Fibroblast of the aortic adventitia (primary cell): ENCODE measurements around the gene MIGA1. TPM values are rescaled to one million over a fixed set of nuclear protein-coding genes. Genes with fewer than 3 reads are reported as not detected.
"Not testable (repeated sequence)": the region's sequence is repeated elsewhere in the genome, so short reads cannot be mapped to it uniquely, and the experiment has no call there.

Experiments
- DNase-seq: peaks from one replicate; pipeline ENCODE4 v3.0.0-alpha.2; 2010; ENCODE audit warnings: low read depth
- H3K4me3 ChIP-seq: 2 replicates; pipeline ENCODE4 v1.5.1; 2011; ENCODE audit warnings: low read depth, mild to moderate bottlenecking, control low read depth, low read length, moderate library complexity
- total RNA-seq: library from RNA; depleted of rRNA; stranded (reverse); fragments of >200 nt; gene quantifications from 2 replicates; pipeline ENCODE4 v1.2.3, GENCODE V29; 2012; ENCODE audit warnings: low replicate concordance
- TF ChIP-seq, protein P1 (sequence below): IDR thresholded peaks from 2 replicates; pipeline ENCODE4 v1.5.1; 2011; ENCODE audit warnings: mild to moderate bottlenecking, low read length, control low read depth, inconsistent platforms; ENCODE audit not compliant: insufficient read depth

MIGA1 gene
- total RNA-seq, 1 donor, result 19.3 TPM

DNA sequence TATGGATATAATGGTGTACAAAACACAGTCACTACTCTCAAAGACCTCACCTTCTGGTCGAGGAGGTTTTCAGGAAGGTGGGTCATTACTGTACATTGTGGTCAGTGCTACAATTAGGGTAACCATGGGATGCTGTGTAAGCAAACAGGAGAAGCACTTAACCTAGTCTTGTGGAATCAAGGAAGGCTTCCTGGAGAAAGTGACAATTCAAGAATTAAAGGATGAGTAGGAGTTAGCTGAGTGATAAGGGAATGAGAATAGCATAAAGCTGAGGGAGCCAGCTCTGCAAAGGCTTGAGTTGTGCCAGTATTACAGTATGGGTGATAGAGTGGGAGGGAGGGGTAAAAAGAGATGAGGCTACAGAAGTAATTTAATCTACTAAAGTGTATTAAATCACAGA lies 126.2 kb downstream of the MIGA1 start:
- no peak for DNase-seq
- TF ChIP-seq, protein P1, sequence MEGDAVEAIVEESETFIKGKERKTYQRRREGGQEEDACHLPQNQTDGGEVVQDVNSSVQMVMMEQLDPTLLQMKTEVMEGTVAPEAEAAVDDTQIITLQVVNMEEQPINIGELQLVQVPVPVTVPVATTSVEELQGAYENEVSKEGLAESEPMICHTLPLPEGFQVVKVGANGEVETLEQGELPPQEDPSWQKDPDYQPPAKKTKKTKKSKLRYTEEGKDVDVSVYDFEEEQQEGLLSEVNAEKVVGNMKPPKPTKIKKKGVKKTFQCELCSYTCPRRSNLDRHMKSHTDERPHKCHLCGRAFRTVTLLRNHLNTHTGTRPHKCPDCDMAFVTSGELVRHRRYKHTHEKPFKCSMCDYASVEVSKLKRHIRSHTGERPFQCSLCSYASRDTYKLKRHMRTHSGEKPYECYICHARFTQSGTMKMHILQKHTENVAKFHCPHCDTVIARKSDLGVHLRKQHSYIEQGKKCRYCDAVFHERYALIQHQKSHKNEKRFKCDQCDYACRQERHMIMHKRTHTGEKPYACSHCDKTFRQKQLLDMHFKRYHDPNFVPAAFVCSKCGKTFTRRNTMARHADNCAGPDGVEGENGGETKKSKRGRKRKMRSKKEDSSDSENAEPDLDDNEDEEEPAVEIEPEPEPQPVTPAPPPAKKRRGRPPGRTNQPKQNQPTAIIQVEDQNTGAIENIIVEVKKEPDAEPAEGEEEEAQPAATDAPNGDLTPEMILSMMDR, result no peak
- no peak overlapping the region for H3K4me3 ChIP-seq

DNA sequence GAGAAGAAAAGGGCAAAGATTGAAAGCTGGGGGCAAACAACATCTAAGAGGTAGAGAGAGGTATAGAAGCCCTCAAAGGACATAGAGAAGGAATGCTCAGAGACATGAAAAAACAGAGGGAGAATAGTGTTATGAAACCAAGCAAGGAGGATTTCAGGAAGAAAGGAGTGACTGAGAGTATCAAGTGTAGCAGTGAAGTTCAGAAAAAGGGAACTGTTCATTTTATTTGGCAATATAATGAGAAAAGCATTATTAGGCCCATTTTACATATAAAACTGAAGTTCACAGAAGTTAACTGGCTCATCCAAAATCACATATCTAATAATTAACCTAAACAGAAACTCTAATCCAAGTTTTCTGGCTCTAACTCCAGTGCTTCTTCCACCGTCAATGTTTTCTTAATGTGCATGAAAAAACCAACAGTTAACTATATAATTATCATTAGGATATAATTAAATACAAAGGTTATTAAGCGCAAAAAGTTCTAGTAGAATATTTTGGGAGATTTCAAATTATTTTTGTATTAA lies 126.6 kb downstream of the MIGA1 start:
- no peak for DNase-seq
- TF ChIP-seq, protein P1, result no peak
- H3K4me3 ChIP-seq, result no peak overlapping the region

DNA sequence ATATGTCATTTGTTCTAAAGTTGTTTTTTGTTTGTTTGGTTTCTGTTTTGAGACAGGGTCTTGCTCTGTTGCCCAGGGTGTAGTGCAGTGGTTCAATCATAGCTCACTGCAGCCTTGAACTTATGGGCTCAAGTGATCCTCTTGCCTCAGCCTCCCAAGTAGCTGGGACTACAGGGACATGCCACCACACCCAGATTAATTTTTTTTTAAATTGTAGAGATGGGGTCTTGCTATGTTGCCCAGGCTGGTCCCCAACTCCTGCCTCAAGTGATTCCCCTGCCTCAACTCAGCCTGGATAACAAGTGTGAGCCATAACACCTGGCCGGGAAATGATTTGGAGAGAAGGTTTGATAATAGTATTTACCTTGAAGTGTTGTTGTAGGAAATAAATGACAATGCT lies 127.2 kb downstream of the MIGA1 start:
- DNase-seq, result no peak
- TF ChIP-seq, protein P1, result no peak
- H3K4me3 ChIP-seq, result no peak overlapping the region

DNA sequence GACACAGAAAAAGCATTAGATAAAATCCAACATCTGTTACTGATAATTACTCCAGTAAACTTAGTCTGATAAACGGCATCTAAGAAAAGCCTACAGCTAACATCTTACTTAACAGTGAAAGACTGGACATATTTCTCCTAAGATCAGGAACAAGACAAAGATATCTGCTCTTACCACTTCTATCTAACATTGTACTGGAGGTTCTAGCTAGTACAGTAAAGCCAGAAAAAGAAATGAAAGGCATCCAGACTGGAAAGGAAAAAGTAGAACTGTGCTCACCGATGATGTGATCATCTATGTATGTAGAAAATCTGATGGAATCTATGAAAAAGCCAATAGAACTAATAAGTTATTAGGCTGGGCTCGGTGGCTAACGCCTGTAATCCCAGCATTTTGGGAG lies 130.7 kb downstream of the MIGA1 start:
- H3K4me3 ChIP-seq, result no peak overlapping the region
- no peak for DNase-seq
- TF ChIP-seq, protein P1, result no peak

DNA sequence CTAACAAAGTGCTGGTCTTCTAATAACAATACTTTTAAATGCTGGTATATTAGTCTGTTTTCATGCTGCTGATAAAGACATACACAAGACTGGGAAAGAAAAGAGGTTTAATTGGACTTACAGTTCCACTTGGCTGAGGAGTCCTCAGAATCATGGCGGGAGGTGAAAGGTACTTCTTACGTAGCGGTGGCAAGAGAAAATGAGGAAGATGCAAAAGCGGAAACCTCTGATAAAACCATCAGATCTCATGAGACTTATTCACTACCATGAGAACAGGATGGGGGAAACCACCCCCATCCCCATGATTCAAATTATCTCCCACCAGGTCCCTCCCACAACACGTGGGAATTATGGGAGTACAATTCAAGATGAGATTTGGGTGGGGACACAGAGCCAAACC lies 139.5 kb downstream of the MIGA1 start:
- not testable (repeated sequence) for DNase-seq

DNA sequence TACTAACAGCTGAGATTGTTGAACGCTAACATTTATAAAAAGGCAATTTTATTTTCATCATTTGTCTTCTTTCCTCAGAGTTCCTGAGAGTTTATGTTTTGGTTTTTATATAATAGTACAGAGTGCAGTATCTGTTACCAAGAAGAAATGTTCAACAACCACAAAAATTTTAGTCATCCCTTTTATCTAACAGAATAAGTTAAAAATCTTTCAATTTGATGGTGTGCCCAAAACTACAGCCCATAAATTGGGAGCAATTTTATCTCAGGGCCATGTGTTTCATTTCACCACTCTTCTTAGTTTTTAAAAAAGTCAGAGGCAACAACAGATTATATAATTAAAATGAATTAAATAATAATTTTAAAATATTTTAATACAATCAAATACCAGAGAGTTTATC lies 146.1 kb downstream of the MIGA1 start:
- peak; percentile 92 for DNase-seq
- no peak overlapping the region for H3K4me3 ChIP-seq
- TF ChIP-seq, protein P1, result no peak

More for the DNA sequence above, 139.5 kb downstream of the MIGA1 start:
- H3K4me3 ChIP-seq, result not testable (repeated sequence)

DNA sequence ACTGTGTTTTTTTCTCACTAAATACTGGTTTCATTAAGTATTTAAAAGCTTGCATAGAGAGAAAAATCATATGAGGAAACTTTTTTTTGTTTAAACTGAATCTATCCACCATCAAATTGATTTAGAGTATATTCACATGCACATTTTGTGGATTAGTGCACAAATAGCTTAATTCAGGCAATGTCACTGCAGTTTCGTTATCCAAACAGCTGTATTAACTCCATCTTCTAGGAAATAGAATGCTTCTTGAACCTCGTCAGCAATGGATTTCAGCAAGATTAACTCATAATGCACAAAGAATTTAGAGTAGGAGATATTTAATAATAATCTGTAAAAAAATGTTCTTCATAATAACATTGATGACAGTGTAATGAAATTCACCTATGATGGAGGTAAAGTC lies 146.5 kb downstream of the MIGA1 start:
- TF ChIP-seq, protein P1, result no peak
- H3K4me3 ChIP-seq, result no peak overlapping the region
- DNase-seq, result peak; percentile 64
